AG04450 (cell line): ENCODE data around the gene CNTD1. TPM values are rescaled to one million over a fixed set of nuclear protein-coding genes. Genes with fewer than 3 reads are reported as not detected.

Experiments
- CTCF ChIA-PET: fragments of 300-600, 350-600 bp; formaldehyde crosslinking; extraction: SDS; loops from one replicate; lab custom pipeline; 2022; ENCODE audit warnings: antibody characterized with exemption, inconsistent platforms; lab: Charles Lee
- POLR2A ChIA-PET: fragments of 350-600 bp; formaldehyde crosslinking; extraction: SDS; loops from one replicate; lab custom pipeline; 2021; ENCODE audit warnings: antibody characterized with exemption, inconsistent platforms; lab: Yijun Ruan, JAX
- DNase-seq: peaks from one replicate; pipeline ENCODE4 v3.0.0-alpha.2; 2011; ENCODE audit warnings: low read depth, low spot score
- H3K27ac ChIP-seq: one replicate; pipeline ENCODE4 v1.5.1; 2012; ENCODE audit warnings: low read depth, low read length, control low read depth
- H3K27me3 ChIP-seq: one replicate; pipeline ENCODE4 v1.6.0; 2012; ENCODE audit warnings: low read length; ENCODE audit not compliant: control insufficient read depth, insufficient read depth
- H3K4me3 ChIP-seq: 2 replicates; pipeline ENCODE4 v1.5.1; 2011; ENCODE audit warnings: mild to moderate bottlenecking, low read depth, low read length, control low read depth
- H3K9me3 ChIP-seq: 2 replicates; pipeline ENCODE4 v1.5.1; 2012; ENCODE audit warnings: low read length; ENCODE audit not compliant: control insufficient read depth, insufficient read depth
- CTCF ChIP-seq: IDR thresholded peaks from 2 replicates; pipeline ENCODE4 v1.5.1; 2011; ENCODE audit warnings: low read depth, low read length, control low read depth, inconsistent platforms
- polyA plus RNA-seq: library from polyadenylated mRNA; depleted of rRNA; stranded (reverse); fragments of >200 nt; gene quantifications from 2 replicates; pipeline ENCODE4 v1.2.3, GENCODE V29; 2011

CNTD1 gene
- polyA plus RNA-seq, 1 experiment = 0.09 TPM

GRCh38 chr17:42784811-42785592 is 13.7 kb upstream of the CNTD1 start:
- no peak overlapping the region for H3K27ac ChIP-seq
- TF ChIP-seq CTCF = no peak
- H3K27me3 ChIP-seq = no peaks in the 10 kb centered on the region
- ChIA-PET CTCF (interaction anchor here (1.7 kb wide), 1 partner anchor 21 kb away, joined by 6 read pairs; no protein-coding TSS in a partner anchor), POLR2A (interaction anchor here (0.6 kb wide), 1 partner anchor 11 kb away, joined by 5 read pairs; no protein-coding TSS in a partner anchor)
- no peak overlapping the region for H3K4me3 ChIP-seq
- H3K9me3 ChIP-seq = peaks cover 5% of the 10 kb centered on the region; the same call in 1 of the 2 replicates
- no peak for DNase-seq

- TF ChIP-seq CTCF = no peak
- H3K9me3 ChIP-seq = peaks cover 5% of the 10 kb centered on the region; the same call in 1 of the 2 replicates
- H3K27ac ChIP-seq = no peak overlapping the region
- no peaks in the 10 kb centered on the region for H3K27me3 ChIP-seq
- ChIA-PET POLR2A (interaction anchor here (1.0 kb wide), 1 partner anchor 24 kb away, joined by 4 read pairs; no protein-coding TSS in a partner anchor), CTCF (no interaction called here)
- DNase-seq = no peak
- no peak overlapping the region for H3K4me3 ChIP-seq
These were observed 11.4 kb upstream of the CNTD1 start for GRCh38 chr17:42787266-42787665.

- POLR2A ChIA-PET = interaction anchor here (1.1 to 1.2 kb wide), 2 partner anchors 9 to 42 kb away, joined by 3 to 4 read pairs; no protein-coding TSS in a partner anchor
- Histone ChIP-seq H3K9me3 (no peaks in the 10 kb centered on the region), H3K4me3 (no peak overlapping the region), H3K27me3 (no peaks in the 10 kb centered on the region), H3K27ac (no peak overlapping the region)
- no peak for DNase-seq
- no peak for TF ChIP-seq CTCF
- CTCF ChIA-PET = interaction anchor here (1.3 kb wide), 1 partner anchor 28 kb away, joined by 5 read pairs; no protein-coding TSS in a partner anchor
These were observed 6.7 kb upstream of the CNTD1 start for GRCh38 chr17:42791948-42792347.

GRCh38 chr17:42792545-42792944 is 6.1 kb upstream of the CNTD1 start:
- CTCF ChIA-PET = interaction anchor here (1.3 kb wide), 1 partner anchor 29 kb away, joined by 5 read pairs; no protein-coding TSS in a partner anchor
- DNase-seq = no peak

More at GRCh38 chr17:42792545-42792944, 6.1 kb upstream of the CNTD1 start:
- no peak for TF ChIP-seq CTCF
- POLR2A ChIA-PET = no interaction called here
- no peak overlapping the region for H3K4me3 ChIP-seq
- H3K9me3 ChIP-seq = no peaks in the 10 kb centered on the region
- H3K27ac ChIP-seq = no peak overlapping the region
- no peaks in the 10 kb centered on the region for H3K27me3 ChIP-seq
